ENCODE results near the gene PTPN18.
"Not testable (repeated sequence)": the region's sequence is repeated elsewhere in the genome, so short reads cannot be mapped to it uniquely, and the experiment has no call there.

Gene PTPN18

DNA sequence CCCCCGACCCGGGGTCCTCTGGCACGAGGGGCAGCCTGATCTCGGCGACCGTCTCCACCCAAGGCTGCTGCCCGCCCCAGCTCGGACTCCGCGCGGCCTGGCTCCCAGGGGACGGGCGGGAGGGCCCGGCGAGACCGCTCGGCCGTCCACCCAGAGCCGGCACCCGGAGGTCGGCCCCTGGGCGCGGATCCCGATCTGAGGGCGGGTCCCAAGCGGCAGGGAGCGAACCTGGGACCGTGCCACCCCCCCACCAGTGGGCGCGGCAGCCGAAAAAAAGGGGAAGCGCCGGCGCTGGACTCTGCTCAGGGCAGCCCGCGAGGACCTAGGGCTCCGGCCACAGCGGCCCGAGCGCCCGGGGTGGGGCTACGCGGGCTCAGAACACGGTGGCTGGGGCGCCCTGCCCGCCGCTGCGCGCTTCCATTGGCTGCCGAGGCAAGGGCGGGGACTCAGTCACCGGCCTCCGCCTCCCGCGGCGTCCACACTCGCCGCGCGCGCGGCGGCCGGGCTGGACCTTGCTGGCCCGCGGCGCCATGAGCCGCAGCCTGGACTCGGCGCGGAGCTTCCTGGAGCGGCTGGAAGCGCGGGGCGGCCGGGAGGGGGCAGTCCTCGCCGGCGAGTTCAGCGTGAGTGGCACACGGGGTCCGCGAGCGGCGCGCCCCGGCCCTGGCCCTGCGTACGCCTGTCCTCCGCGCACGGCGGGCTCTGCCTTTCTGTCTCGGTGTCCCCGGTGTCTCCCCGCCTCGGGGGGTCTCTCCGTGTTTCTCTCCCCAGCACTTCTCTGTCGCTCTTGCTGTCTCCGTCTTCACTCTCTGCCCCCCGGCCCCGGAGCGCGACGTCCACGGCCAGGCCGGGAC lies at the start of gene PTPN18:
Gene PTPN18, plus strand, starts transcription at position 479 of the 854 bp plus-strand sequence. Its CDS starts 52 bp downstream, at position 531.
- peak; percentile 56 for DNase-seq

DNA sequence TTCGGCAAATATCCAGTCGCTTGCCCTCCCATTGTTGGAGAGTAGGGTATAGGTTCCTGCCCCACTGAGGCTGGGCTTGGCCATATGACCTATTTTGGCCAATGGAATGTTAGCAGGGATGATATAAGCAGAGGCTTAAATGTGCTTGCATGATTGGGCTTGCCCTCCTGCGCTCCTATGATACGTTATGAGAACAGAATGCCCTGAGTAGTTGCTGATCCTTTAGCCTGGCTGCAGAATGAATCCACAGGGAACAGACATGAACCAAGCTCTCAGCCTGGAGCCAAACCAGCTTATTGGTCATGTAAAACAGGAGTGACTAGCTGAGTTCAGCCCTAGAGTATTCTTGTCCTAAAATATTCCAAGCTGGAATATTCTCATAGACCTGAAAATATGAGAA lies 48.0 kb upstream of the PTPN18 start:
- DNase-seq = no peak

DNA sequence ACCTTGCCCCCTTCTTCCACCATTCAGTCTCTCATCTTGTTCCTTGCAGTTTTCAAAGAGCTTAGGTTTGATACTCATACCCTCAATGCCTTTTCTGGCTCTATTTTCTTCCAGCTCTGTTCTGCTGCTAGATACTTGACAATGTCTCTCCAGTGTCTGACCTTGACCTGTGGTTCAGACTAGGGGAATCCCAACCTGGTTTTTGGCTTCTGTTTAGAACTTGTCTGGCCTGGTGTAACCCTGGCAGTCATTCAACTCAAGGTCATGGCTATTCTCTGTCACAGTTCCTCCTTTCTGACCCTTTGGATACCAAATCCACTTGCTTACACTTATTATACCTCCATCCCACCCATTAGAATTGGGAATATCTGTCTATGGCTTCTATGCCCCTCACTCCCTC lies 45.0 kb upstream of the PTPN18 start:
- DNase-seq = no peak

GRCh38 chr2:130313812-130314334 lies 42.0 kb upstream of the PTPN18 start:
- no peak for DNase-seq

GRCh38 chr2:130314377-130314776 lies 41.5 kb upstream of the PTPN18 start:
- no peak for DNase-seq

- no peak for DNase-seq
Measured at GRCh38 chr2:130316596-130316995, 39.3 kb upstream of the PTPN18 start.

- no peak for DNase-seq
Measured at GRCh38 chr2:130318906-130319305, 37.0 kb upstream of the PTPN18 start.

- no peak for DNase-seq
Measured at GRCh38 chr2:130319536-130319935, 36.3 kb upstream of the PTPN18 start.

DNA sequence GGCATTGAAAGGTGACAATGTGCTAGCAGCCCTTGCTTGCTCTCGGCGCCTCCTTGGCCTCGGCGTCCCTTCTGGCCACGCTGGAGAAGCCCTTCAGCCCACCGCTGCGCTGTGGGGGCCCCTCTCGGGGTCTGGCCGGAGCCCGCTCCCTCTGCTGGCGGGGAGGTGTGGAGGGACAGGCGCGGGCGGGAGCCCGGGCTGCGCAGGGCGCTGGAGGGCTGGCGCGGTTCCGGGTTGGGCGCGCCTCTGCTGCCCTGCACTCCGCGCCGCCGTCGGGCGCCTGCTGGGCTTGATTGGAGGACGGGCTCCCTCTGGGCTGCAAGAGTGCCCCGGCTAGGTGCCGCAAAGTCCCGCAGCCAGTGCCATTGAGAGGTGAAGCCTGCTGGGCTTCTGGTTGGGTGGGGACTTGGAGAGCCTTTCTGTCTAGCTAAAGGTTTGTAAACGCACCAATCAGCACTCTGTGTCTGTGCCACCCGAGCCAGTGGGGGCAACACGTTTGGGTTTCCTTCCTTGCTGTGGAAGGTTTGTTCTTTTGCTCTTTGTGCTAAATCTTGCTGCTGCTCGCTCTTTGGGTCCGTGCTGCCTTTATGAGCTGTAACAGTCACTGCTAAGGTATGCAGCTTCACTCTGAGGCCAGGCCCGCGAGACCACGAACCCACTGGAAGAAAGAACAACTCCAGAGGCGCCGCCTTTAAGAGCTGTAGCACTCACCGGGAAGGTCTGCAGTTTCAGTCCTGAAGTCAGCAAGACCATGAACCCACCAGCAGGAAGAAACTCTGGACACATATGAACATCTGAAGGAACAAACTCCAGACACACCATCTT lies 27.9 kb upstream of the PTPN18 start:
- DNase-seq = no peak

GRCh38 chr2:130328710-130329109 lies 27.1 kb upstream of the PTPN18 start:
- DNase-seq = no peak

- no peak for DNase-seq
Measured at GRCh38 chr2:130332271-130333073, 23.4 kb upstream of the PTPN18 start.

GRCh38 chr2:130333253-130333652 lies 22.6 kb upstream of the PTPN18 start:
- not testable (repeated sequence) for DNase-seq

DNA sequence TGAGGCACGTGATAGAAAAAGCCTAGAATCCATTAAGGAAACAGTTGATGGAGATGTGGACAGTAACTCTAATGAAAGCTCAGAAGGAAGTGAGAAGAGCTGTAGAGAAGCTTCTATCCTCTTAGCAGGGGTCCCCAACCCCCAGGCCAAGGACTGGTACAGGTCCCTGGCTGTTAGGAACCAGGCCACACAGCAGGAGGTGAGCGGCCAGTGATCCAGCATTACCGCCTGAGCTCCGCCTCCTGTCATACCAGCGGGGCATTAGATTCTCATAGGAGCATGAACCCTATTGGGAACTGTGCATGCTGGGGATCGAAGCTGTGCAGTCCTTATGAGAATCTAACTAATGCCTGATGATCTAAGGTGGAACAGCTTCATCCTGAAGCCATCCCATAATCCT lies 21.8 kb upstream of the PTPN18 start:
- DNase-seq = no peak

DNA sequence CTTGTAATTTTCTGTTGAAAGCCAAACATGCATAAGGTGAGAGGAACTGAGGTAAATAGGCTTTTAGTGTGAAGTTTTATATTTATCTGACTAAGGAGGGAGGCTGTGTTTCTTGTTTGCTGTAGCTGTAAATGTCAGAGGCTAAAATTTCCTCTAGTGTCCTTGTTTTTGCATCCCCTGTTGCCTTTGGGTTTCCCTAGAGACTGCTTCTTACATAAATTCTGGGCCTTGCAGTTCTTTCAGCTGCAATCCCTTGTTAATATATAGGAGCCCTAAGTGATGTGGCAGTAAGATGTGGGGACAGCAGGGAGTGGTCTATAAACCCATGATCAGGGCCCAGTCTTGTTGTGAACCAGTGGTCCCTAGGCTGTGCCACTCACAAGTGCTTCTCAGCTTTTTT lies 20.6 kb upstream of the PTPN18 start:
- DNase-seq = no peak

GRCh38 chr2:130336150-130336876 lies 19.5 kb upstream of the PTPN18 start:
- no peak for DNase-seq

DNA sequence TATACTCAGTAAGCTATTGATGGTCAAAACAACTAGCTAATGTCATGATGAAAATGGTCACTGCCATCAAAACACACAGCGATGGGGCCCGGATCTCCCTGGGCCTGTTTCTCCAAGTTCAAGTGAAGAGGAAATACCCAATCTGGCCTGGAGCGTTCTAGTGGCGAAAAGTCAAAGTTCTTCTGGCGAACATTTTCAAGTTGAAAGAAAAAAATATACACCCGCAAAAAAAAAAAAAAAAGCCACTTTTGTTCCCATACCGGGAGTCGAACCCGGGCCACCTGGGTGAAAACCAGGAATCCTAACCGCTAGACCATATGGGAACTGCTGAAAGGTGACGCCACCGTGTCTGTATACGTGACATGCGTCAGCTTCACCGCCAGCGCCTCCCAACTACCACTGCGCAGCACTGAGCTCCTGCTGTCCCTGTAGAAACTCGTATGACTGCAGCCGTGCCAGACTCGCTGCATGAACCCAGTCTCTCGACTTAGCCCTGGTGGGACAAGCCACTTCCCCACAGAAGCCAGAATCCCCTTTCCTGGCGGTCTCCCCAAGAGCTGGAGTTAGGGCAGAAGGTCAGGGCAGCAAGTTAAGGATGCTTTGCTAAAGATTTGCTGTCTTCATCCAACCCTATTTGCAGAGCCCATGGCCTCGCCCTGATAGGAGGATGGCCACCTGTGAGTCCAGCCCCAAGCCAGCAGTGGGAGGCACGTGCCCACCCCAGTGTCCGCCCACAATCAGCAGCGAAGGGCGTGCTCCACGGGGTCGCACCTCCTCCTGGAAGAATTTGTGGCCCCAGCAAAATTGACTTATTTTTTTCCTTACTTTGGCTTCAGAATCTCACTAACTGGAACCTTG lies 18.8 kb upstream of the PTPN18 start:
- DNase-seq = peak; percentile 65

GRCh38 chr2:130337735-130338325 lies 18.0 kb upstream of the PTPN18 start:
- no peak for DNase-seq

GRCh38 chr2:130338793-130339345 lies 17.0 kb upstream of the PTPN18 start:
- no peak for DNase-seq

DNA sequence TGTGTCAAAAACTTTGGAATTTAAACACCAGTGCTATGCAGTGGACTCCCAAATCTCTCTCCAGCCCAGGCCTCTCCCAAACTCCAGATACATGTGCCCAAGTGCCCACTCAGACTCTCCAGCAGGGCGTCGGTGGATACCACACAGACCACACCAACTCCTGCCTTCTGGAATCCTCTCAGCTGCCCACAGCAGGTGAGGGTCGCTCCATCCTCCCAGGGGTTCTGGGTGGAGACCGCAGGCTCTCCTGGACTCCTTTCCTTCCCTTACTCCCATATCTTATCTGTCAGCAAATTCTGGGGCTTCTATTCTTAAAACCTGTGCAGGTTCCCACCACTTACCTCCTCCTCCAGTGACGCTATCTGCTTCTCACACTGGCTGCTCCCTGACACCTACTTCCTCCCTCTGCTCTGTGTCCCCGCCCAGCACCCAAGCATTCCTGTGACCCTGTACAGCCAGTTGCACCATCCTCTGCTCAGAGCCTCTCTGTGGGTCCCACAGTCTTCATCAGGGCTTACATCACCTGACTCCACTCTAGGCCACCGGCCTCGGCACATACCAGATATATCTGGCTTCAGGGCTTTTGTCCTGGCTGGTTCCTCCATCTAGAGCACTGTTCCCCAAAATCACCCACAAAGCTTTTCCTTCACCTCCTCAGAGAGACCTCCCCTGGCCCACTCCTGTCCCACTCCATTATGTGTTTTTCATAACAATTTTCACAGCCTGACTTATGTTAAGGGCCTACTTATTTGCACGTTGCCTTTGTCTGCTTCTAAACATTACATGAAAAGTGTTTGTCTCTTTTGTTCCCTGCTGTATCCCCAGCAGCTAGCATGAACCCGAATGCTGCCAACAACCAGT lies 15.7 kb upstream of the PTPN18 start:
- no peak for DNase-seq
